CD4-positive, alpha-beta T cell treated with Interleukin-4 for 4 hours (primary cell): ENCODE data around the gene ST7.

Experiments used
- DNase-seq: peaks from one replicate; pipeline ENCODE4 v3.0.0-alpha.2; 2020

ST7 gene

DNA sequence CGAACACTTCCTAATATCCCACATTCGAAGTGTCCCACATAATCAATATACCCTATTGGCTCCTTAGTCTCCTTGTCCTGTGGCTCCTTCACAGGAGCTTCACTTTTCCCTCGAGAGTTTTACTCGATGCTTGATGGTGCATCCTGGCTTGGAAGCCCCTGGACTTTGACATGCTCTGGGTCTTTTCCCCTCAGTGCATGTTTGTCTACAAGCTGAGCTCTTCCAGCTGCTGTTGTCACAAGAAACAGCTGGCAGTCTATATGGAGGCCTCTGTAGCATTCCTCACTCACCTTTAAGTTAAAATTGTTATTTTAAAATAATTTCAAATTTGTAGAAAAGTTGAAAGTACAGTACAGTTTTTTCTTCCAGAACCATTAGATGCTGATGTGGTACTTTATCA lies 27.1 kb downstream of the ST7 start:
- DNase-seq = no peak

DNA sequence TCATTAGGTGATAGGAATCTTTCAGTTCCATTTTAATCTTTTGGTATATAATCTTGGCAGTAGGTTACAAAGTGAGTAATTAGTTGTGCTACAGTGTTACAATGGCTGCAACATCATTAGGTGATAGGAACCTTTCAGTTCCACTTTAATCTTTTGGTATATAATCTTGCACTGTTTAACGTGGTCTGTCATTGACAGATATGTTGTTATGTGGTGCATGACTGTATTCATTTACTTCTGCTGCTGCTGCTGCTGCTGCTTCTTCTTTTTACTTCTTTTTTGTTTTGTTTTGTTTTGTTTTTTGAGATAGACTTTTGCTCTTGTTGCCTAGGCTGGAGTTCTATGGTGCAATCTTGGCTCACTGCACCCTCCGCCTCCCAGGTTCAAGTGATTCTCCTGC lies 28.6 kb downstream of the ST7 start:
- DNase-seq = no peak

DNA sequence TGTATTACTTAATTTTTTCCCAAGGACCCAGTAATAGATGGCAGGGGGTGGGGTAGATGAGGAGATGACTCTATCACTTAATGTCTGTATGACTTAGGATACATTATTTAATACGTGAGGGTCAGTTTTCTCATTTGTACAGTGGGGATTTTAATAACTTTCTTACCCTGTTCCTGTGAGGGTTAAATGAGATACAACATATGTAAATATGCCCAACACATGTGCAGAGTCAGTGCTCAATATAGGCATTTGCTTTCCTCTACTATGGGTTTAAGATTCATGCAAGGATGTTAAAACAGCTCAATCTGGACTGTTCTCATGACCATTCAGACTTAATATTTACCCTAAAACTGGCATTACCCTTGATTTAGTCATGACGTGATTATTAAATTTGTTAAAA lies 31.2 kb downstream of the ST7 start:
- no peak for DNase-seq

DNA sequence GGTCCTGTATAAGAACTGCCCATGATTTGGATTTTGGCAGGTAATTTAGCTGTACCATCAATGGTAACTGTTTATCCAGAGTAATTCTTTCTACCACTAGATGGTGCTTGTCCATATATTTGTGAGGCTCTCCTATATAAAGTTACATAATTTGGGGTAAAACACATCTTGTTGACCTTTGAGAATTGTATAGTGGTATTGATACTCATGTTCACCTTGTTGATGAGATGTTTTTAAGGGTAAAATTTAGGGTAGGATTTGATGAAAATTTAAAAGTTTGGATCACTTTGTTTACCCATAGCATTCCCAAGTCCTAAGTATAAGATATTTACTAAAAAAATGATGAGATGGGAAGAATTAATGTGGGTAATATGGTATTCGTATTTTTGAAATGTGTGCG lies 31.6 kb downstream of the ST7 start:
- DNase-seq = peak; percentile 41

DNA sequence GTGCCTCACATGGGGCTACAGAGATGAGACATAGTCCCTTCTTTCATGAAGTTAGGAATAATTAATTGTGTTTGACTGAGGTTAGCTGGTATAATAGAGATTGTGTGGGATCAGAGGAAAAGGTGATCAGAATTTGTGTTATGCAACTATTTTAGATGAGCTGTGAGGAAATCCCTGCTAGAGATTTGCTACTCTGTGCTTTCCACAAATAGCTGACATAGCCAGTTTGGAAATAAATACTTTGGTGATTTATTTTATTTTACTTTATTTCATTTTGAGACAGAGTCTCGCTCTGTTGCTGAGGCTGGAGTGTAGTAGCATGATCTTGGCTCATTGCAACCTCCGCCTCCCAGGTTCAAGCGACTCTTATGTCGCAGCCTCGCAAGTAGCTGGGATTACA lies 32.3 kb downstream of the ST7 start:
- no peak for DNase-seq

DNA sequence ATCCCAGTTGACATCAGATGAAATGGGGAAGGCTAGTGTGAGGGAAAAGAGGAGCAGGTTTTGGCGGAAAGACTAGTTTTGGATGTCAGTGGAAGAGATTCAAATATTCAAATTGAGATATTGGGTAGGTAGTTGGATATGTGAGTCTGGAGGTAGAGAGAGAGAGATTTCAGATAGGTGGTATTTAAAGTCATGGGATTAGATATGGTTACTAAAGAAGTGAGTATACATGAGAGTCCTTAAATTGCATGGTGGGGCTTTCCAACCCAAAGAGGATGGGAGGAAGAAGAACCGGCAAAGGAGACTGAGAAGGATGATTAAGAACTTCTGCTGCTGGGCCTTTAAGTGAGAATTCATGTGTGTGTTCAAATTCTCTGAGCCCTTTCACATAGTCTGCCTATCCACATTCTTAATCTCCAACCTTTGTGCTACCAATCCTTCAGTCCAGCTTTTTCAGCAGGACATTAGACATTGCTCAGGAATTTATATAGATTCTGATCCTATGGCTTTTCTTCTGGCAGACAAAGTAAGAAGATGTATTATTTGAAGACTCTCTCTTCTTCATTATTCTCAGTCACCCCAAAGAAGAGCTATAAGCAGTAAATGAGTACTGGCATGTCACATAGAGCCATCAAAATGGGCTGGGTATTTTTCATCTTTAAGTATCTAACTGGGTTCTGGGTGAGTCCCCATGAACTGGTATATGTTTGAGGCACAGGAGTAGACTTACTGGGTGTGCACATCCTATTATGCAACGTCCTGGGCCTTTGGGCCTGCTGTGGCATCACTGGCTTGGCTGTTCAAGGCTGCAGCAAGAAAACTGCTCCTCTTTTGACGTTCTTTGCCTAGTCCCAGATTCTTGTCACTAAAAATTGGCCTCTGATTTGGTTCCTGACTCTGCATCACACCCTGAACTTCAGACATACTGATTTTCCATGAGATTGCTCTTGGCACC lies 33.6 kb downstream of the ST7 start:
- no peak for DNase-seq

DNA sequence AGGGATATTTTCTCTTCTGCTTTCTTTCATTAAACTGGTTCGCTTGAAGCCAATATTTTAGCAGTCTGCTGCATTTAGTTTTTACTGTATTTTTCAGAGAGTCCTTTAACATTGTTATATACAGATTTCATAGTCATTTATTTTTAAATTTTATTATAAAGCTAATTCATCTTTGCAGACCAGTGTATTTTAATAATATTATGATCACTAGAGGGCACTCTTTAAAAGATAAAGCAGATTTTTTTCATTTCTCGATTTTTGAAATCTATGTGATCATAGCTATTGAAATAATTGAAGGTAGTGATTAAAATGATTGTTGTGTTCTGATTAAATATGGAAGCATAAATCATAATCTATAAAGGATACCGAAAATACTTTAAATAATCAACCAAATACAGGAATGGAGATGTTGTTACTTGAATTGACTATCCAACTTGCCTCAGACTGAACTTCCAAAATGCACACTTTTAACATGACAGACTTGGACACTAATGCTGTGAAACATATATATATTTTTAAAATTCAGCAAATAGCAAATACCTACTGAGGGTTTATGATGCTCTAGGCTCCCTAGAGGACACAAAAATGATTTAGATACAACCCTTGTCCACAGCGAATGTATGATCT lies 35.2 kb downstream of the ST7 start:
- DNase-seq = peak; percentile 13

DNA sequence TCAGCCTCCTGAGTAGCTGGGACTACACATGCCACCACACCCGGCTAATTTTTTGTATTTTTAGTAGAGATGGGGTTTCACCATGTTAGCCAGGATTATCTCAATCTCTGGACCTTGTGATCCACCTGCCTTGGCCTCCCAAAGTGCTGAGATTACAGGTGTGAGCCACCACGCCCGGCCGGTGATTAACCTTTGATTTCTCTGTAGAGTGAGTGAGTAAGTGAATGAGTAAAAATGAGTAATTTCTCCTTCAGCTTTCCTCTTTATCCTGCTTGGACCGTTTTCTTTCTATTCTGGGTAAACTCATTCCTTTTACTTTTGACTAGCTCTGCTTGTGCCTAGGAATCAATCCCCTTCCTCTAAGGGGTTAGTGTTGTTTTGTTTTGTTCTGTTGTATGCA lies 36.8 kb downstream of the ST7 start:
- DNase-seq = no peak

DNA sequence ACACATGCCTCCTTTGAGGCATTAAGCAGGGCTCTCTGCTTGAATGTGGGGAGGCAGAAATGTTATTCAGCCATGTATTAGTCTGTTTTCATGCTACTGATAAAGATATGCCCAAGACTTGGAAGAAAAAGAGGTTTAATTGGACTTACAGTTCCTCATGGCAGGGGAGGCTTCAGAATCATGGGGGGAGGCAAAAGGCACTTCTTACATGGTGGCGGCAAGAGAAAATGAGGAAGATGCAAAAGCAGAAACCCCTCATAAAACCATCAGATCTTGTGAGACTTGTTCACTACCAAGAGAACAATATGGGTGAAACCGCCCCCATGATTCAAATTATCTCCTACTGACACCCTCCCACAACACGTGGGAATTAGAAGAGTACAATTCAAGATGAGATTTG lies 37.9 kb downstream of the ST7 start:
- DNase-seq = no peak

DNA sequence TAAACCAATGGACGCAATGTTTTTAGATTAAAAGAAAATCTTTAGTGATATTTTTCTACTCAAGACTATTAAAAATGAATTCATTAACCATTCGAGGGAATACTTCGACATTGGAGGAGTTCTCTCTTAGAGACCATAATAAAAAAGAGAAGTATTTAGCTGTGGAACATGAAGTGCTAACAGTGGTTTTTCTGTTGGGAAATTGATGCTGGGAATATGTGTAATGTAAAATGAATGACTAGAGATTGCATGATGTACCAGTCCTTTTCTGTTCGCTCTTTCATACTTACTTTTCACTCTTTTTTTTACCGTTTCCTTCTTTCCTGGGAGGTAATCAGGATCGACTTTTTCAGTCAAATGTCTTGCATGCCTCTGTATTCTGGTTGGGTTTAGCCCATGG lies 41.3 kb downstream of the ST7 start:
- no peak for DNase-seq

DNA sequence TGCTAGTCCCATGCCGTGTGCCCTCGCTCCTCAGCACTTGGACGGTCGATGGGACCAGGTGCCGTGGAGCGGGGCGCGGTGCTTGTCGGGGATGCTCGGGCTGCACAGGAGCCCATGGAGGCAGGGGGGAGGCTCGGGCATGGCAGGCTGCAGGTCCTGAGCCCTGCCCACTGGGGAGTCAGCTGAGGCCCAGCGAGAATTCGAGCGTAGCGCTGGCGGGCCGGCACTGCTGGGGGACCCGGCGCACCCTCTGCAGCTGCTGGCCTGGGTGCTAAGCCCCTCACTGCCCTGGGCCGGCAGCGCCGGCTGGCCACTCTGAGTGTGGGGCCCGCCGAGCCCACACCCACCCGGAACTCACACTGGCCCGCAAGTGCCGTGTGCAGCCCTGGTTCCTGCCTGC lies 44.7 kb downstream of the ST7 start:
- DNase-seq = no peak

DNA sequence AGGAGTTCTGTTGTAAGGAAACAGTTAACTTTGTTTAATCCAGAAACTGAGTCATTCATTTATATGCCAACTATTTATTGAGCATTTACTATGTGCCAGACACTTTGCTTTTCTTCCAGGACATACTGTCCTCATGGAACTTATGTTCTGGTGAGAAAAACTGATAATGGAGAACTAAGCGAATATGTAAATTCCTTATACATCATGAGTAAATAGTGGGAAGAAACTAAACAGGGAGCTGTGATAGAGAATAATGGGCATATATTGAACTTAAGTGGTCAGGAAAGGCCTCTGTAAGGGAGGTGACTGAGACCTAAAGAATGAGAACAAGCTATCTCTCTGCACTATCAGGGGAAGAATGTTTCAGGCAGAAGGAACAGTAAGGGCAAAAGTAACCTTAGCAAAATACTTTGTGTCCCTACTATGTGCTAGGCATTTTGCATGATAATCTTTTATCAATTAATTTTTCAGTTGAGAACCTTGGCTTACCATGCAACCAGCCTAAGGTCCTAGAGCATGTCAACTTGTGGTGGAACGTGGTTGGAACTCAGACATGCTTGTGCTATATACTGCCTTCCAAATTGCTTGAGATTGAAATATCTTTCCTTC lies 45.4 kb downstream of the ST7 start:
- no peak for DNase-seq

DNA sequence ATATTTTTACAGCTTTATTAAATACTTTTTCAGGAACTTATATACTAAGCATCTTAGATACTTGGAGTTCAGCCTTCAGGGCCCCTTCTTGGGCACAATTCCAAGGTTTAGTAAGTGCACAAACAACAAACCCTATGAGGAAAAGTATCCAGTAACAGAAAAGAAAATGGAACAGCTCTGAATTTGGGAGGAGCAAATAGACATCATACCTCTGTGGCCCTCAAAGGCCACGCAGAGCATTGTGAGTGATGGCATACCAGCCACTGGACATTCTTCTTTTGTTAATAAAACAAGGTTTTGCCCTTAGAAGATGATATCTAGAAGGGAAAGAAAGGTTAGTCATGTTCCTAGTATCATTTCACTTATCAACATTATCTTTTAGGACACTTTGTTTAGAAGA lies 46.0 kb downstream of the ST7 start:
- DNase-seq = no peak

DNA sequence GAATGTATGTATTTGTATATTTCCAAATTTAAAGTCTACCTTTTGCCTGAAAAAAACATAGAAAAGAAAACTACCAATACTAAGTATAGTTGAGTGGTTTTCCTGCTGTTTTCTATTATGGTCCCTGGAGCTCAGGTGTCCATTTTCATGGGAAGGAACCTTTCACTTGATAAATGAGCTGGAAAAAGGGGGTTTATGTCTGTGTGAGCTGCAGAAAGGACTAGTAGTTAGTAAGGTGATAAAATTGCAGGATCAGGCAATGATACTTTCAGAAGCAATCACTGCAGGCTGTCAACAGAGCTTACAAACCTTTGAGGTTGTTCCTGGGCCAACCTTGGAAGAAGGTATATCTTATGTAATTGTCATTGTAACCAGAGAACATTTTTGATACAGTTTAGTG lies 48.0 kb downstream of the ST7 start:
- no peak for DNase-seq

DNA sequence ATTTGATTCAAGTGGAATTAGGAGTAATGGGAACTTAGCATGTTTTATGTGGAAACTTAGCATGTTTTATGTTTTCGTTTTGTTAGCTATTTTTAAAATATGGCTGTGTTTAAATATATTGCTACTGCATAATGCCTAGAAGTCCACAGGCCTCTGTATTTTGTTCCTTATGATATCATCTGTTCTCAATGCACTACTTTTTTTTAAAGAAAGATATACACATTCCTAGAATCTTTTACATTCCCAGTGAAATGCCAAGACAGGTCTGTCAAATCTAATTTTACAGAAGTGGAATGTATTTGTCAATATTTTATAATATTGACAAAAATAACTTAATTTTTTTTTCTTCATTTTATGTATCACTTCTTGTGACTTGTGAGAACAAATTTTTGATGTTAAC lies 51.6 kb downstream of the ST7 start:
- no peak for DNase-seq

DNA sequence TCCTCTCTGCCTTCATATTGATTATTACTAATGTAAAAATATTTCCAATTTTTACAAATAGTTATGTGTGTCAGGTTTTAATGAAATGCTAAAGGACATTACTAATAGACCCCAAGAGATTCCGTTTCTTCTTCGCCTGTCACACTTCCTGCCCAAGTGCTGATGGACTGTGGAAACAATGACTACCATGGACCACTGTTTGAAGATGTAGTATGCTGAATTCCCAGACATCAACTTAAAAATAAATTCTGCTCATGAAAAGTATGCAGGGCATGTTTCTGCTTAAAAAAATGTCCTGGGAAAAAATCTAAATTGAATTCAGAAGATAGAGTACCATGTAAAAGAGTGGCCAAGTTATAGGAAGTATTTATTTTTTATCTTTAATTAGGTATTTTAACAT lies 52.1 kb downstream of the ST7 start:
- no peak for DNase-seq

DNA sequence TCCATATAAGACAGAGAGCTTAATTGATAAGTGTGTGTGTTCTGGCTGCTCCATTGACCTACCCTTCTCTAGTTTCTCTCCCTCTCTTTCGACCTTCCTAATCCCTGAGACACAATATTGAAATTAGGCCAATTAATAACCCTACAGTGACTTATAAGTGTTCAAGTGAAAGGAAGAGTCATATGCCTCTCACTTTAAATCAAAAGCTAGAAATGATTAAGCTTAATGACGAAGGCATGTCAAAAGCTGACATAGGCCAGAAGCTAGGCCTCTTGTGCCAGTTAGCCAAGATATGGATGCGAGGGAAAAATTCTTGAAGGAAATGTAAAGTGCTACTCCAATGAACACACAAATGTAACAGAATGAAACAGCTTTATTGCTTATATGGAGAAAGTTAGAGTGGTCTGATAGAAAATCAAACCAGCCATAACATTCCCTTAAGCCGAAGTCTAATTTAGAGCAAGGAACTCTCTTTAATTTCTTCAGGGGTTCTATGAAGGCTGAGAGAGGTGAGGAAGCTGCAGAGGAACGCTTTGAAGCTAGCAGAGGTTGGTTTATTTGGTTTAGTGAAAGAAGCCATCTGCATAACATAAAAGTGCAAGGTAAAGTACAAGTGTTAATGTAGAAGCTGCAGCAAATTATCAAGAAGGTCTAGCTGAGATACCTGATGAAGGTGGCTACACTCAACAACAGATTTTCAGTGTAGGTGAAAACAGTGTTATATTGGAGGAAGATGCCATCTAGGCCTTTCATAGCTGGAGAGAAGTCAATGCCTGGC lies 53.8 kb downstream of the ST7 start:
- no peak for DNase-seq

DNA sequence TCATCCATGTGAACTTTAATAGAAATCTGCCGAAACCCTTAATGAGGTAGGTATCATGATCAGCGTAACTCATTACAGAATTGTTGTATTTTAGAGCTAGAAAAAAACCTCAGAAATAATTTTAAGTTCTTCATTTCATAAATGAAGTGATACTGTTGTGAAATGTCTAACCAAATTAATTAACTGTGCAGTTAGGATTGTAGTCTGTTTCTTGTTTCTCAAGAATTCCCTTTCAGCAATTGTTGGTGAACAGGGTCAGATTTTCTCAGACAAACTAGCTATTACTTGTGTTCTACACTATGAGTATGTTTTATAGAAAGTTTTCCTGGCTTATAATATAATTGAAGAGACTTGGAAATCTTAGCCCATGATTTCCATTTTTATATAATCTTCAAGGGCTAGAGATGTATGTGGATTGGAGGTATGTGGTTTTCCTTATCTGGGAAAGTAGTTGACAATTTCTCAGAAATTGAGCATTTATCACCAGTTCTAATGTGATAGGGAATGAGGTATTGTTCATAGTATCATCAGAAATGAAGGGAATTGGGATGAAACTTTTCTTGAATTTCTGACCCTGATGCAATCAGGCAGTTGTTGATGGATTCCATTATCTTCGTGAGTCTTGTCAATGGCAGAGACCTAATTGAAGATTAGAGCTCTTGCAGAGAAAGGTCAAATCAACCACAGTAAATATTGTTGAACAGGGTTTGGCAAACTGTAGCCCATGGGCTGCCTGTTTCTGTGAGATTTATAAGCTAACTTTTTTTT lies 55.0 kb downstream of the ST7 start:
- DNase-seq = no peak

DNA sequence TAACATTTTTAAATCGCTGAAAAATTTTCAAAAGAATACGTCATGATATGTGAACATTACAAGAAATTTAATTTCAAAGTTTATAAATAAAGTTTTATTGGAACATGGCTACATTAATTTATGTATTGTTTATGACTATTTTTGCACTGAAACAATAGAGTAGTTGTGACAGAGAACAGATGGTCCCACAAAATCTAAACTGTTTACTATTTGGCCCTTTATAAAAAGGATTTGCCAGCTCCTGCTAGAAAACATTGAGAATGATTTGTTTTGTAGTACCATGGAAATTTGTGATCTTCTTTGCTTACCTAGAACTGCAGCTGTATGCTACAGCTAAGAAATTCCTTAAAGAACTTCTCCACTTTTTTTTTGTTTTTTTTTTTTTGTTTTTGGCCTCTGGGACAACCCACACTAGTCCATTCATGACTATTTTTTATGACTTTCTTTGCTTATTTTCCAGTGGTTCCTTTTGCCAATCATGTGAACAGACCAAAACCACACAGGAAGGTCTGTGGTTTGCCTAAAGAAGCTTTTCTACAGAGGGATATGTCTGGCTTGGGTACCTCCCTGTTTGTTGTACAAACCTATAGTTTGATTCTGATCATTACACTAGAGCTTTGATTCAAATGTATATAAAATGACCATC lies 55.7 kb downstream of the ST7 start:
- DNase-seq = peak; percentile 51

DNA sequence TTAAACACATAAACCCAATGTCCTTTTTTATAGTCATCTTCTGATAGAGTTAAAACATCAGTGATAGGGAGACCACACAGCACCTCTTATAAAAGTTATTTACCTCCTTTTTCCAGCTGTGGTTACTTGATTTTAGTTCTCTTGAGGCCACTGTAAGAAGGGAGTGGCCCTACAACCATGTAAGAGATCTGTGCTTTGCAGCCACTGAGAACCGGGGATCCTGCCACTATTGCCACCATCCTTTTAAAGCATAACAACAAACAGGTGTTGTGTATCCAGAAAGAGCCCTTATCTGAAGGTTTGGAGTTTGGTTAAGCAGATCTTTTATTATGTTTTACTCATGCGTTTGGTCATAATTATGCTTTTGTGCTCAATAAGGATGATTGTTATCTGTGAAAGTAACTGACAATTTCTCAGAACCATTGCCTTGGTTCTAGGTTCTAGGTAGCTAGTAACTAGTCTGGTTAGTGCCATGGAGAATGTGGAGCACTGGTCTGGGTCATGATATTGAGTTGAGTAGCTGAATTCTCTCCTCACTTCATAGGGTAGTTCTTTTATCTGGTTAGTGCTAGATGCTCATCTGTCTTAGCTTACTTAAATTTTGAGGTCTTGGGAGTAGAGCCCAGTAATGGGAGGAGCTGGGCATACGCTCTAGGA lies 56.5 kb downstream of the ST7 start:
- DNase-seq = no peak

DNA sequence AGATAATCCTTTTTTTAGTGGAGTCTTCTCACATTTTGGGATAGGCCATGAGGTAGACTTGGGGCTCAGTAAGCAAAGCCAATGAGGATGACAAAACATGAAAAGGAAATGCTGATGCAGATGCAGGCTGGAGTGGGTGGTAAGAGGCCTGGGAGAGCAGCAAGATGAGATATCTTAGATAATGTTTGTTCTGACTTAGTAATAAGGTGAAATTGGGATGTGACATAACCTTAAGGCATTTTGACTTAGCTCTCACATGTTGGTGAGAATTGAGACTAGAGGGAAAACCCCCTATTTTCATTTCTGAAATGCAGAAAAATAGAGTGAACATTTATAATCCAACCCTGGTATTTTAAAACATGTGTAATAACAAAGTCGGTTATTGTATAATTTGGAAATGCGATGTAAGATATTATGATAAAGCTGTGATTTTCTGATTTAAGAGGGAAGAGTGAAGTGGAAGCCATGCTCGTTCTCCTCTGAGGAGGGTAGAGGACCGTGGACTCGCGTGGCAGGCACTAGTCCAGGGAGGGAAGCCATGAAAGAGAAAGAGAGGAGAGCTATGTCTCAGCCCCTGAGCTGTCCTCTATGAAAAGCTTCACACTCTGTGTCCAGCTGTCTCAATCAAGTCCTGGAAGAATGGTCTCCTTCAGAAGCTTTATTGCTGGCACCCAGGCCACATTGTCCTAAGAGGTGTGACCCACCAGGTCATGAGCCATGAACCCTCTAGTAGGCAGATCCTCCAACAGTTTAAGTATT lies 57.3 kb downstream of the ST7 start:
- no peak for DNase-seq
